GM19452 (cell line): ENCODE results near the gene GALNT12.

Experiments
- ATAC-seq: cut with Tn5 transposase; IDR thresholded peaks from one replicate; pipeline ENCODE4 v1.9.1; 2021; ENCODE audit not compliant: unreplicated experiment

The GALNT12 gene

GRCh38 chr9:98781588-98782383 is 25.7 kb upstream of the GALNT12 start:
- no peak for ATAC-seq

DNA sequence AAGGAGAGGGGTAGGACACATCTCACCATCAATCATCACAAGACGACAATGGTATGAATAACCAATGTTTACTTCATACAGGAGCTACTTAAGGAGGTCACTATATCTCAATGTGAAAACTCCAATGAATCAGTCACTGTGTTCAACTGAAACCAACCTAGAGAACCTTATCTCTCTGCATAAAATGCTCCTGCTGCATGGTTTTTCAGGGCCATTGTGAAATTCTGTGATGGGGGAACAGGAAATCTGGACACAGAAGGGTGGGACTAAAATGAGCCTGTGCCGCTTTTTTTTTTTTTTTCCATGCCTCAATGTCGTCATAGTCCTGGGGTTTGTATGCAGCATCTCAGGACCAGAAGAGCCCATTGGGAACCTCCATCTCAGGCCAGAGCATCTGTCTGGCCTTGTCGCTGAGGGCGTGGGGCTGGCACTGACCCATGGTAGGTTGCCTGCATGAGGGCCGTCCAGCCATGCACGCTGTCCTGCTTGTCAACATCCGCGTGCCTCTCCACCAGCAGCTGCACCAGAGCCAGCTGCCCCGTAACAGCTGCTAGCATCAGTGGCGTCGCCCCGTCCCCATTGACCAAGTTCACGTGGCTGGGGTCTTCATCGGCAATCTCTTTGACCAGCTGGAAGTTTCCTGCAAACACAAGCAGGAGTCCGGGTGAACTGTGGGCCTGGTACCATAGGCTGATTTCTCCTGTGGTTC is 23.8 kb upstream of the GALNT12 start:
- ATAC-seq: no peak

DNA sequence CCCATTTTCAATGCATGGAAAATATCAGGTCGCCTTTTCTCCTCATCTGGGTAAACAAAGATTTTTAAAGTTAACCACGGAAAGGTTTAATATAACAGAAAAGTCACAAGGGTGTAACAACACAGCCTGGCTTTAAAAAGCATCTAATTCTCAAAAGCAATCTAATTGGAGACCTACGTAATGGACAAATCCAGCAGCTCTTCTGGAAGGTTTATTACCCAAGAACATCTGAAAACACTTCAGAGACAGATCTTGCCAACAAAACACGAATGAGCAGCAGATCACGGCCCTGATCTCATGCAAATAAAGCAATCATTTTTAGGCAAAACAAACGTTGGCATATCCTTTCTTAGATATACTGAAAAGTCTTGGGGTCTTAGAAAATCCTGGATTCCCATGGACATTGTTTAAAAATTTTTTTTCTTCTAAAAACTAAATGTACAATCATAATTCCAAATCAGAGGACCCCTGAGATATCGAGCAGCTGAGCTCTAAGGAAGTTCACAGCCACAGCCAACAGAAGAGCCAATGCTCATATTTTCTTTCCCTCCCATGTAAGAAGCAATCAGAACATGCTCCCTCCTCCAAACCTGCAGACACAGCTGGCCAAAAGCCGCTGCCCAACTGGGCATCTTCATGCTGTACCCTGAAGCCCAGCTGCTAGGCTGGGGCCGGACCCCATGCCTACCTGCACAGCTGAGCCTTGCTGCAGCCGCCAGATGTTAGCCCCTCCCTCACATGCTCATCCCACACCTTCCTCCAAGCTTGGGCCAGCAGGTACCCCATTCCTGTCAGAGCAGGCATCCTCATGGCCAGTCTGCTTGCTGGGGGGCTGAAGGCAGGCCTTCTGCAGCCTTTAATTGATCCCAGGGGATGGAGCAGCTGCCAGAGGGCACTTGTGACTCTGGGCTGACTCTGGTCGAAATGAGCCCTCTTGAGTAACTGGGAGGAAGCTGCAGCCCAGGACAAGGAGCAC is 22.4 kb upstream of the GALNT12 start:
- ATAC-seq: no peak

- ATAC-seq: no peak
Measured at GRCh38 chr9:98786750-98787510, 20.5 kb upstream of the GALNT12 start.

DNA sequence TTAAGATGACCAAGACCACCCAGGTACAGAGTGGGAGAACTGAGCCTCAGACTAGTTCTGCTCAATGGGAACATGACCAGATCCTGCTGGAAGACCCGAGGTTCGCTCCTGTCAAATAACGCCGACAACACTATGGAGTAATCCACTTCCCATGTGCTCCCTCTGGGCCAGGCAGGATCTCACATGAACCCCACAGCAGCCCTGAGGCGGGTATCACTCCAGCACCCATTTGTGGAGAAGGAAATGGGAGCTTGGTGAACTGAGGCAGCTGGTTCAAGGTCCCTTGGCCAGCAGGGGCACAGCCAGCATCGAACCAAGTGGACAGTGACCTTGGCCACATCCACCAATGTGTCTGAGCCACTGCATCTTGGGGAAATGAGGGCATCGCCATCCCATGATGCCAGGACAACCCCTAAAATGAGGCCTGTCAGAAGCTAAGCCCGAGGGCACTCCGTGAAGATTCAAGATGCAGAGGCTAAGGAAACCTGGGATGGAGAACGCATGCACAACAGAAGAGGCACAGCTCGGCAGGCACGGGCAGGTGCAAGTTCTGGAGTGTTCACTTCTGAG is 19.6 kb upstream of the GALNT12 start:
- no peak for ATAC-seq

- no peak for ATAC-seq
Measured at GRCh38 chr9:98789483-98790133, 17.9 kb upstream of the GALNT12 start.

- ATAC-seq: no peak
Measured at GRCh38 chr9:98790134-98790841, 17.2 kb upstream of the GALNT12 start.

DNA sequence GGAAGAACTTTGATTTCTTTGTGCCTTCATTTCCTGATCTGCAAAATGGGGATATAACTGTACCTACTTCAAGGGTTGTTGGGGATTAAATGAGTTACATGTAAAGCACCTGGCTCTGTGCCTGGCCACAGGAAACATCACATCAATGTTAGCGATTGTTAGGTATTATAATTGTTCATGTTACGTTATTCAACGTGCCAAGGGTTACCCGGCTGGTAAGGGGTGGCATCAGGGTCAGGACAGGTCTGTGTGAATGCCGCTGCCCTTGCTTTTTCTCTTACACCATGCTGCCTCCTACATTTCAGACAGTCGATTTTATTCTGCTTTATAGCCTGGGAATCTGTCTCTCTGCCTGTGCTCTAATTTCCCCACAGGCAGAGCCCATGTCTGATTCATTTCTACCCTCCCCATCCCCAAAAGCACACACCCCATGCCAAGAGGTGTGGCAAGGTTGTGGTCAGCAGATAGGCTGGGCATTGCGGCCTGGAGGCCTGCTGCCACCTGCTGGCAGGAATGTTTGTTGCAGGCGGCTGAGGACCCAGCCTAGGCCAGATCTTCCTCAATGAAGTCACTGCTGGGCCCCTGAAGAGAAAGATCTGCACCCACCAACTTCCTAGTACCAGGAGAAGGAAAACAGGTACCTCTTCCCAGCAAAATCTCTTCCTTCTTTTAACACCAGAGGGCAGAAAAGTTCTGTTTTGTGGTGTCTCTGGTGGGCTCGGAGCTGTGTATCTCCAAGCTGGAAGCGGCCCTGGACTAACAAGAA is 16.4 kb upstream of the GALNT12 start:
- peak; percentile 62 for ATAC-seq

- ATAC-seq: no peak
Measured at GRCh38 chr9:98791608-98792490, 15.6 kb upstream of the GALNT12 start.

GRCh38 chr9:98793031-98793430 is 14.4 kb upstream of the GALNT12 start:
- no peak for ATAC-seq

DNA sequence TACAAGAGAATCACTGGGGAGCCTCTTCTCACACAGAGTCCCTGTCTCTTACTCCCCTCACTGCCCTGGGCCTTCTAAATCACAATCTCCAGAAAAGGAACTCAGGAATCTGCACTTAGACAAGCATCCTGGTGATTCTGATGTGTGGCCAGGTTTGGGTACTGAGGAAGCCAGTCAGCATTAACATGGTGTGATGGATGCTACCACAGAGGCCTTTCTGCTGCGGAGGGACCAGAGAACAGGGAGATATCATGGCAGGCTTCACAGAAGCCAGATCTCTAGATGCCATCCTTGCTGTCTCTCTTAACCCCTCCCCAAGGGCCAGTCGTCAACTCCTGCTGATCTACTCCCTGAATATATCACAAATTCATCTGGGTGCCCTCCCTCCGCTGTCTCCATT is 12.7 kb upstream of the GALNT12 start:
- ATAC-seq: no peak

- ATAC-seq: no peak
Measured at GRCh38 chr9:98795295-98795955, 12.0 kb upstream of the GALNT12 start.

DNA sequence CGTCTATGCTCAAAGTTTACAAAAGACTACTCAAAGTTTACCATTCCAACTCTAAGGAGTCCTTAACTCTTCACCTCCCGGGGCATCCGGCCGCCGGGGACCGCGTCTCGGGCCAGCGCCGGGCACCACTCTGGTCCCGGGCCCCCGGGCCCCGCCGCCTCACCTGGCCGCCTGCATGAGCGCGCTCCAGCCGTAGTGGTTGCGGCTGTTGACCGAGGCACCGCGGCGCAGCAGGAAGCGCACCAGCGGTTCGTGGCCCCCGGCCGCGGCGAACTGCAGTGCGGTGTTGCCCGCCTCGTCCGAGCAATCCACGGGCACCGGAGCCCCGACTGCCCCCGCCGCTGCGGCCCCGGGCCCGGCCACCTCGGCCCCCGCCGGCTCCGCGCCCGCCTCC is 11.5 kb upstream of the GALNT12 start:
- peak; percentile 25 for ATAC-seq

DNA sequence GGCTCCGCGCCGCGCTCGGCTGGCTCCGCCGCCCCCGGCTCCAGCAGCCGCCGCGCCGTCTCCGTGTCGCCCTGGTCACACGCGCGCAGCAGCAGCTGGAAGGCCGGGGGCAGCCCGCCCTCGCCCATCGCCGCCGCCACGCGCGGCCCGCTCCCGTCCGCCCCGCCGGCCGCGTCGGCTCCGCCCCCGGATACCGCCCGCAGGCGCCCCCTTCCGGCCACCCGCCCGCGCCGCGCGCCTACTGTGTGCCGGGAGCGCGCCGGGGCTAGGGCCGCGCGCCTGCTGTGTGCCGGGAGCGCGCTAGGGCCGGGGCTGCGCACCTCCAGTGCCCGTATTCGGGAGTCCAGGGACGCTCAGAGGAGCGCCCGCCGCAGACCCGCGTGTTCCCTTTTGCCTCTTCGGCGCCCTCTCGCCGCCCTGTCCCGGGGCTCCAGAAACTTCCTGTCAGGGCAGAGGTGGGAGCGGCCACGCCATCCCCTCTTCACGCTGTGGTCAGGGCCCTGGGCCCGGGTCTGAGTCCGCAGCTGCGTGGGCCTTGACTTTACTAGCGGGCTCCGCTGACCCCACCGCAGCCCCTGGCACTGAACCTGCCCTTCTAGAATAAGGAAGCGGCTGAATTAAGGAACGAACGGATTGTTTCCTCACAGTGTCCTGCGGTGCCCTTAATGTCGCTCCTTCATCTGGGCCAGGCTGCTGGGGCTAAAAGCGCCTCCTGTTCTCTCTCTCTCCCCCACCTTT is 10.9 kb upstream of the GALNT12 start, which contains the start of gene ANKS6:
Gene ANKS6 (minus strand): TSS at position 192 of the 738 bp plus-strand sequence. CDS start 64 bp downstream, at position 128.
- peak; percentile 87 for ATAC-seq

DNA sequence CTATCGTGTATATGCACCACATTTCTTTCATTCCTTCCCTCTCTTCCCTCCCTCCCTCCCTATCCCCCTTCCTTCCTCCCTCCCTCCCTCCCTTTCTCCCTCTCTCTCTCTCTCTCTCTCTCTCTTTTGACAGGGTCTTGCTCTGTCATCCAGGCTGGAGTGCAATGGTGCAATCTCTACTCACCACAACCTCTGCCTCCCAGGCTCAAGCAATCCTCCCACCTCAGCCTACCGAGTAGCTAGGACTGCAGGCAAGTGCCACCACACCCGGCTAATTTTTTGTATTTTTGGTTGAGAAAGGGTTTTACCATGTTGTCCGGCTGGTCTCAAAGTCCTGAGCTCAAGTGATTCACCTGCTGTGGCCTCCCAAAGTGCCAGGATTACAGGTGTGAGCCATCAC is 10.0 kb upstream of the GALNT12 start:
- ATAC-seq: no peak

- ATAC-seq: no peak
Measured at GRCh38 chr9:98798254-98798653, 9.2 kb upstream of the GALNT12 start.
